H9 (cell line): ENCODE results near the gene TMEM186. TPM values are rescaled to one million over a fixed set of nuclear protein-coding genes. Genes with fewer than 3 reads are reported as not detected.

ENCODE experiments used
- DNase-seq: peaks from one replicate; pipeline ENCODE4 v3.0.0-alpha.2; 2017
- H2AFZ ChIP-seq: one replicate; pipeline ENCODE4 v1.6.1; 2013; ENCODE audit warnings: mild to moderate bottlenecking, low read length, control low read depth, moderate library complexity
- H2AK5ac ChIP-seq: 2 replicates; pipeline ENCODE4 v1.6.1; 2013; ENCODE audit warnings: low read length, control low read depth, mixed read lengths; ENCODE audit not compliant: insufficient read length
- H2BK120ac ChIP-seq: one replicate; pipeline ENCODE4 v1.6.1; 2013; ENCODE audit warnings: low read depth, mild to moderate bottlenecking, low read length, control low read depth, inconsistent platforms; ENCODE audit not compliant: poor library complexity, severe bottlenecking
- H2BK12ac ChIP-seq: 2 replicates; pipeline ENCODE4 v1.6.1; 2013; ENCODE audit warnings: low read length, control low read depth, mixed read lengths, low read depth; ENCODE audit not compliant: insufficient read length
- H2BK15ac ChIP-seq: 2 replicates; pipeline ENCODE4 v1.6.1; 2013; ENCODE audit warnings: low read depth, low read length, control low read depth
- H2BK20ac ChIP-seq: one replicate; pipeline ENCODE4 v1.6.1; 2013; ENCODE audit warnings: low read depth, mild to moderate bottlenecking, low read length, control low read depth, inconsistent platforms; ENCODE audit not compliant: poor library complexity, severe bottlenecking
- H2BK5ac ChIP-seq: 2 replicates; pipeline ENCODE4 v1.6.1; 2013; ENCODE audit warnings: low read length, control low read depth, mixed read lengths; ENCODE audit not compliant: insufficient read length
- H3K14ac ChIP-seq: 2 replicates; pipeline ENCODE4 v1.6.1; 2013; ENCODE audit warnings: low read length, control low read depth; ENCODE audit not compliant: insufficient read depth
- H3K18ac ChIP-seq: 2 replicates; pipeline ENCODE4 v1.6.1; 2013; ENCODE audit warnings: low read depth, mild to moderate bottlenecking, mixed read lengths, low read length, control low read depth; ENCODE audit not compliant: insufficient read length
- H3K23ac ChIP-seq: 2 replicates; pipeline ENCODE4 v1.6.1; 2013; ENCODE audit warnings: low read length, control low read depth, mixed read lengths, low read depth; ENCODE audit not compliant: insufficient read length
- H3K23me2 ChIP-seq: 2 replicates; pipeline ENCODE4 v1.6.1; 2013; ENCODE audit warnings: low read depth, mild to moderate bottlenecking, mixed read lengths, low read length, control low read depth; ENCODE audit not compliant: insufficient read length, poor library complexity, severe bottlenecking
- H3K27ac ChIP-seq: 2 replicates; pipeline ENCODE4 v1.5.1; 2013; ENCODE audit warnings: low read length, control low read depth, mixed read lengths, low read depth; ENCODE audit not compliant: insufficient read length
- H3K27me3 ChIP-seq: 2 replicates; pipeline ENCODE4 v1.6.1; 2013; ENCODE audit warnings: low read length, control low read depth, inconsistent platforms; ENCODE audit not compliant: insufficient read depth
- H3K4ac ChIP-seq: 2 replicates; pipeline ENCODE4 v1.6.1; 2013; ENCODE audit warnings: low read depth, mild to moderate bottlenecking, control low read depth, inconsistent platforms, low read length, moderate library complexity
- H3K4me1 ChIP-seq: 2 replicates; pipeline ENCODE4 v1.6.1; 2013; ENCODE audit warnings: low read length, control low read depth, inconsistent platforms; ENCODE audit not compliant: insufficient read depth
- H3K4me2 ChIP-seq: 2 replicates; pipeline ENCODE4 v1.6.1; 2013; ENCODE audit warnings: low read length, control low read depth, mixed read lengths; ENCODE audit not compliant: insufficient read length, insufficient read depth
- H3K56ac ChIP-seq: 2 replicates; pipeline ENCODE4 v1.6.1; 2013; ENCODE audit warnings: low read depth, mild to moderate bottlenecking, mixed read lengths, low read length, control low read depth; ENCODE audit not compliant: insufficient read length
- H3K79me1 ChIP-seq: 2 replicates; pipeline ENCODE4 v1.6.1; 2013; ENCODE audit warnings: low read depth, mild to moderate bottlenecking, moderate library complexity, low read length, control low read depth, inconsistent platforms; ENCODE audit not compliant: insufficient read depth, poor library complexity, severe bottlenecking
- H3K79me2 ChIP-seq: 2 replicates; pipeline ENCODE4 v1.6.1; 2013; ENCODE audit warnings: low read length, control low read depth, inconsistent platforms; ENCODE audit not compliant: insufficient read depth
- H3K9ac ChIP-seq: 2 replicates; pipeline ENCODE4 v1.6.1; 2013; ENCODE audit warnings: low read length, control low read depth, mixed read lengths; ENCODE audit not compliant: insufficient read length; ENCODE audit errors: extremely low read depth
- H3K9me3 ChIP-seq: one replicate; pipeline ENCODE4 v1.6.1; 2013; ENCODE audit warnings: low read depth, low read length, inconsistent platforms; ENCODE audit not compliant: control insufficient read depth
- H3T11ph ChIP-seq: one replicate; pipeline ENCODE4 v1.6.1; 2013; ENCODE audit warnings: mild to moderate bottlenecking, low read length, control low read depth, inconsistent platforms
- H4K20me1 ChIP-seq: one replicate; pipeline ENCODE4 v1.6.1; 2013; ENCODE audit not compliant: control insufficient read depth, insufficient read length, insufficient read depth
- H4K5ac ChIP-seq: 2 replicates; pipeline ENCODE4 v1.6.1; 2013; ENCODE audit warnings: low read depth, mild to moderate bottlenecking, mixed read lengths, low read length, control low read depth; ENCODE audit not compliant: insufficient read length
- H4K8ac ChIP-seq: replicated peaks from 2 replicates; pipeline ENCODE4 v1.6.1; 2013; ENCODE audit warnings: low read length, control low read depth, mixed read lengths, low read depth; ENCODE audit not compliant: insufficient read length
- H4K91ac ChIP-seq: 2 replicates; pipeline ENCODE4 v1.6.1; 2013; ENCODE audit warnings: low read depth, mild to moderate bottlenecking, moderate library complexity, mixed read lengths, low read length, control low read depth; ENCODE audit not compliant: insufficient read length
- H3K27ac Mint-ChIP-seq, 3 experiments: 2 replicates in 2 of 3; 3 replicates in 1 of 3; pipeline ENCODE4 v1.8.0; 2020 to 2021; ENCODE audit warnings: mixed read lengths in 3 of 3, mild to moderate bottlenecking in 1 of 3, moderate library complexity in 1 of 3
- H3K27me3 Mint-ChIP-seq: 2 replicates; pipeline ENCODE4 v1.8.0; 2021; ENCODE audit warnings: low read depth, mild to moderate bottlenecking, moderate library complexity, mixed read lengths
- H3K36me3 Mint-ChIP-seq, 3 experiments: 2 replicates in 2 of 3; 3 replicates in 1 of 3; pipeline ENCODE4 v1.8.0; 2020 to 2021; ENCODE audit warnings: low read depth in 3 of 3, mixed read lengths in 3 of 3; ENCODE audit not compliant: insufficient read depth in 1 of 3
- H3K4me1 Mint-ChIP-seq, 2 experiments: 2 replicates each; pipeline ENCODE4 v1.8.0; 2020; ENCODE audit warnings: mixed read lengths in 2 of 2
- H3K4me3 Mint-ChIP-seq, 2 experiments: 2 replicates in 1 of 2; 3 replicates in 1 of 2; pipeline ENCODE4 v1.8.0; 2020 to 2021; ENCODE audit warnings: mild to moderate bottlenecking in 2 of 2, mixed read lengths in 2 of 2, moderate library complexity in 1 of 2
- H3K9me3 Mint-ChIP-seq, 2 experiments: 2 replicates in 1 of 2; 3 replicates in 1 of 2; pipeline ENCODE4 v1.8.0; 2020; ENCODE audit warnings: mild to moderate bottlenecking in 2 of 2, mixed read lengths in 2 of 2, moderate library complexity in 1 of 2
- WGBS: extraction: QIAGEN DNeasy Blood & Tissue Kit; methylation state at CpG from one replicate; pipeline ENCODE4 v1.1.7; 2013; ENCODE audit warnings: missing lambda C conversion rate, low lambda C conversion rate, mixed read lengths; ENCODE audit not compliant: insufficient read length; ENCODE audit errors: extremely low coverage; 5-methylcytosine and 5-hydroxymethylcytosine counted together
- total RNA-seq: library from RNA; stranded (reverse); gene quantifications from 2 replicates; pipeline ENCODE4 v1.2.1, GENCODE V29; 2021
- TF ChIP-seq, protein P1 (sequence below): fragments of 200-600 bp; sonication (generic); conservative IDR thresholded peaks from 3 replicates; pipeline ENCODE4 v1.8.0; 2021; ENCODE audit warnings: antibody characterized with exemption, mild to moderate bottlenecking

TMEM186 gene
- total RNA-seq, 1 experiment from 2014 or later = 9.6 TPM

DNA sequence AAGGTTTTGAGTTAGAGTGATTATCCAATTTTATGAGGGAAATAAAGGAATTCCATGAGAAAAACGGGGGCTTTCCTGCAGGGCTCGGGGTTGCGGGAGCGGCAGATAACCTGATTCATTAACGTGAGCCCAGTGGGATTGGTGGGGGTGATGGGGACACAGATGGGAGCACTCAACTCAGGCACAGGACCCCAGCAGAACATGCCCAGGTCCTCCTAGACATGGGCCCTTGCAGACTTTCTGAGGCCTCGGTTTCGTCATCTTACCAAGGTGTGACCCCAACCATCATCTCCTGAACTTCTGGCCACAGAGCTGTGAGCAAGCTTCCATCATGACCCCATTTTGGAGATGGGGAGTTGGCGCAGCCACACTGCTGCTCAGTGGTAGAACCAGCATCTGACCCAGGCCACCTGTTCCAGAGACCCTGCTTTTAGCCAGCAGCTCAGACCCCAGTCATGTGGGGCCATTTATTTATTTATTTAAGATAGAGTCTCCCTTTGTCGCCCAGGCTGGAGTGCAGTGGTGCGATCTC, 49.0 kb upstream of the TMEM186 start:
- Histone ChIP-seq H3K4me2 (no peak overlapping the region), H4K91ac (no peak overlapping the region), H4K20me1 (peaks cover 4% of the 10 kb centered on the region), H3K18ac (no peak overlapping the region), H3K9ac (no peak overlapping the region), H3K23ac (no peak overlapping the region), H3K27ac (no peak overlapping the region), H3T11ph (no peak overlapping the region), H3K9me3 (no peaks in the 10 kb centered on the region), H2BK5ac (no peak overlapping the region), H3K4me1 (no peaks in the 10 kb centered on the region), H3K79me1 (no peaks in the 10 kb centered on the region), H3K79me2 (no peaks in the 10 kb centered on the region), H2BK15ac (no peak overlapping the region), H4K5ac (no peak overlapping the region), H3K23me2 (no peaks in the 10 kb centered on the region), H2AFZ (no peak overlapping the region), H3K27me3 (no peaks in the 10 kb centered on the region), H3K56ac (no peak overlapping the region), H2BK120ac (no peak overlapping the region), H2BK12ac (no peak overlapping the region), H2AK5ac (no peak overlapping the region), H3K4ac (no peak overlapping the region), H4K8ac (no peak overlapping the region), H3K14ac (no peak overlapping the region), H2BK20ac (no peak overlapping the region)
- Mint-ChIP-seq H3K27ac (peak overlapping the region in 1 of 3 experiments; percentile 53; a peak in 1 of 7 replicates), H3K36me3 (peaks cover 26 to 63% (median 44%) of the 10 kb centered on the region in 3 experiments), H3K27me3 (no peaks in the 10 kb centered on the region; the same call in 1 of the 2 replicates), H3K9me3 (no peaks in the 10 kb centered on the region; a peak in 1 of 5 replicates), H3K4me1 (peaks cover 38 to 45% of the 10 kb centered on the region in 2 experiments), H3K4me3 (no peak overlapping the region; a peak in 1 of 5 replicates)
- peak; percentile 23 for DNase-seq
- no CpG with 5 or more reads among the region's 10 CpGs for WGBS
- TF ChIP-seq, protein P1, sequence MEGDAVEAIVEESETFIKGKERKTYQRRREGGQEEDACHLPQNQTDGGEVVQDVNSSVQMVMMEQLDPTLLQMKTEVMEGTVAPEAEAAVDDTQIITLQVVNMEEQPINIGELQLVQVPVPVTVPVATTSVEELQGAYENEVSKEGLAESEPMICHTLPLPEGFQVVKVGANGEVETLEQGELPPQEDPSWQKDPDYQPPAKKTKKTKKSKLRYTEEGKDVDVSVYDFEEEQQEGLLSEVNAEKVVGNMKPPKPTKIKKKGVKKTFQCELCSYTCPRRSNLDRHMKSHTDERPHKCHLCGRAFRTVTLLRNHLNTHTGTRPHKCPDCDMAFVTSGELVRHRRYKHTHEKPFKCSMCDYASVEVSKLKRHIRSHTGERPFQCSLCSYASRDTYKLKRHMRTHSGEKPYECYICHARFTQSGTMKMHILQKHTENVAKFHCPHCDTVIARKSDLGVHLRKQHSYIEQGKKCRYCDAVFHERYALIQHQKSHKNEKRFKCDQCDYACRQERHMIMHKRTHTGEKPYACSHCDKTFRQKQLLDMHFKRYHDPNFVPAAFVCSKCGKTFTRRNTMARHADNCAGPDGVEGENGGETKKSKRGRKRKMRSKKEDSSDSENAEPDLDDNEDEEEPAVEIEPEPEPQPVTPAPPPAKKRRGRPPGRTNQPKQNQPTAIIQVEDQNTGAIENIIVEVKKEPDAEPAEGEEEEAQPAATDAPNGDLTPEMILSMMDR = no peak
